GM23248 (cell line): ENCODE measurements around the gene CLDN4.

Experiments
- EZH2 ChIP-seq: fragments of 200-600 bp; sonication (generic); IDR thresholded peaks from 2 replicates; pipeline ENCODE4 v1.6.1; 2018; ENCODE audit warnings: antibody characterized with exemption, mild to moderate bottlenecking; ENCODE audit not compliant: insufficient read depth, poor library complexity, severe bottlenecking
- EZH2phosphoT487 ChIP-seq: fragments of 200-600 bp; sonication (generic); IDR thresholded peaks from 2 replicates; pipeline ENCODE4 v1.6.1; 2018; ENCODE audit warnings: antibody characterized with exemption, moderate library complexity, mild to moderate bottlenecking, low read depth; ENCODE audit not compliant: insufficient read depth

GRCh38 chr7:73876973-73877372 lies 46.2 kb downstream of the CLDN4 start:
- no peak for TF ChIP-seq EZH2
- no peak for TF ChIP-seq EZH2phosphoT487
